ENCODE measurements around the gene RTBDN. TPM values are rescaled to one million over a fixed set of nuclear protein-coding genes. Genes with fewer than 3 reads are reported as not detected.

Gene RTBDN
- total and polyA plus RNA-seq, 8 donors = 0.19 to 4.6 (median 0.66) TPM; not detected in 2

DNA sequence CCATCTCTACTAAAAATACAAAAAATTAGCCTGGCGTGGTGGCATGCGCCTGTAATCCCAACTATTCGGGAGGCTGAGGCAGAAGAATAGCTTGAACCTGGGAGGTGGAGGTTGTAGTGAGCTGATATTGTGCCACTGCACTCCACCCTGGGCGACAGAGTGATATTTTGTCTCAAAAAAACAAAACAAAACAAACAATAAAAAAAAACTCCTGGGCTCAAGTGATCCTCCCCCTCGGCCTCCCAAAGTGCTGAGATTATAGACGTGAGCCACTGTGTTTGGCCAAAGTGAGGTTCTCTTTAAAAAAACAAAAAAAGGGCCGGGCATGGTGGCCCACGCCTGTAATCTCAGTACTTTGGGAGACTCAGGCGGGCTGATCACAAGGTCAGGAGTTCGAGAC lies 46.9 kb downstream of the RTBDN start:
- DNase-seq (no peak), ATAC-seq (no peak), FAIRE-seq (no peak)
- Histone ChIP-seq H3K36me3 (no peaks in the 10 kb centered on the region), H3K4me3 (no peak overlapping the region), H3K9me3 (no peaks in the 10 kb centered on the region), H3K4me1 (peaks cover 16 to 52% (median 31%) of the 10 kb centered on the region in 3 donors), H3K27me3 (no peaks in the 10 kb centered on the region), H3K27ac (peak overlapping the region in 2 of 4 donors; percentile 95 to 99)
- intact Hi-C loops (cut with DNase I) = no loop called here
- TF ChIP-seq, protein P1, sequence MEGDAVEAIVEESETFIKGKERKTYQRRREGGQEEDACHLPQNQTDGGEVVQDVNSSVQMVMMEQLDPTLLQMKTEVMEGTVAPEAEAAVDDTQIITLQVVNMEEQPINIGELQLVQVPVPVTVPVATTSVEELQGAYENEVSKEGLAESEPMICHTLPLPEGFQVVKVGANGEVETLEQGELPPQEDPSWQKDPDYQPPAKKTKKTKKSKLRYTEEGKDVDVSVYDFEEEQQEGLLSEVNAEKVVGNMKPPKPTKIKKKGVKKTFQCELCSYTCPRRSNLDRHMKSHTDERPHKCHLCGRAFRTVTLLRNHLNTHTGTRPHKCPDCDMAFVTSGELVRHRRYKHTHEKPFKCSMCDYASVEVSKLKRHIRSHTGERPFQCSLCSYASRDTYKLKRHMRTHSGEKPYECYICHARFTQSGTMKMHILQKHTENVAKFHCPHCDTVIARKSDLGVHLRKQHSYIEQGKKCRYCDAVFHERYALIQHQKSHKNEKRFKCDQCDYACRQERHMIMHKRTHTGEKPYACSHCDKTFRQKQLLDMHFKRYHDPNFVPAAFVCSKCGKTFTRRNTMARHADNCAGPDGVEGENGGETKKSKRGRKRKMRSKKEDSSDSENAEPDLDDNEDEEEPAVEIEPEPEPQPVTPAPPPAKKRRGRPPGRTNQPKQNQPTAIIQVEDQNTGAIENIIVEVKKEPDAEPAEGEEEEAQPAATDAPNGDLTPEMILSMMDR (IDR thresholded peaks at IDR 0.05) = no peak
- WGBS, 2 donors = 78% methylated on average over 10 of the region's 10 CpGs

DNA sequence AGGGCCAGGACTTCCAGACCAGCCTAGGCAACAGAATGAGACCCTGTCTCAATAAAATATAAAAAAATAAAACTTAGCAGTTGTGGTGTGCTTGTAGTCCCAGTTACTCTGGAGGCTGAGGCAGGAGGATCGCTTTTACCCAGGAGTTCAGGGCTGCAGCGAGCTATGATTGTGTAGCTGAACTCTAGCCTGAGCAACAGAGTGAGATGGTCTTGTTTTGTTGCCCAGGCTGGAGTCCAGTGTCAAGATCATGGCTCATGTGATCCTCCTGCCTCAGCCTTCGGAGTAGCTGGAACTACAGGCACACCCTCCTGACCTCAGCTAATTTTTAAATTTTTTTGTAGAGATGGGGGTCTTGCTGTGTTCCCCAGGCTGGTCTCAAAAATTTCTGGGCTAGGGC lies 47.4 kb downstream of the RTBDN start:
- TF ChIP-seq, protein P1 (IDR thresholded peaks at IDR 0.05) = no peak
- H3K27ac ChIP-seq = peak overlapping the region; percentile 74 to 99 (median 85)

DNA sequence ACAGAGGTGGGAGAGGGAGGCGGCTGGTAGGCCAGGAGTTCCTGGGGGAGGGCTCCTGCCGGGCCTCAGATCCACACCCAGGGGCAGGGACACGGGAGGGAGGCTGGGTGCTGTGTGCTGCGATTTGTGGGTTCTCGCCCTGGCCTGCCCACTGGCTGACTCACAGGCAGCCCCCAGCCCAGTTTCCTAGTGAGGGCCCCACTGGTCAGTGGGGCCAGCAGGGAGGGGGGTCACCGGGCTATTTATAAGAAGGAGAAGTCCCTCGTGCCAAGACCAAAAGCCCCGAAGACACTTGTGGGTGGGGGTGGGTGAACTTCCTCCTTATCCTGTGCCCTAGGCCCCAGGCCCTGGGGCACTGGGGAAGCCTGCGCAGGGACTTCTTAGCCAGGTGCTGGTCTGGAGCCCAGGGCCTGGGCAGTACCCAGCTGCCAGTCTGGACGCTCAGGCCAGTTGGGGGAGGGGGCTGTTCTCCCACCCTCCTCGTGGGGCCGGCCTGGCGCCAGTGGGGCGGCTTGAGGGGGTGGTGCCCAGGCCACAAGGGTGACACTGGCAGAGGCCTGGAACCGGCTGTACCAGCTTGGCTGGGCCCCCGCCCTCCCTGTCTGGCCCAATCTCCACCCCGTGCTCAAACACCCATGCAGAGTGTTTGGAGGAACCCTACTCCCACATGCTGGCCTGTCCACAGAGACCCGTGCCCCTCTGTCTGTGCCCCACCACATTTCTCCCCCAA lies 48.1 kb downstream of the RTBDN start:
- no peaks in the 10 kb centered on the region for H3K36me3 ChIP-seq
- WGBS, 2 donors = 22 to 36% methylated on average over 10 to 18 of the region's 18 CpGs
- no peaks in the 10 kb centered on the region for H3K27me3 ChIP-seq
- DNase-seq (peak in 5 of 6 donors; percentile 77 to 88 (median 87)), ATAC-seq (peak in 3 of 4 donors; percentile 1 to 28 (median 8)), FAIRE-seq (no peak)
- peak overlapping the region in 1 of 4 donors; percentile 14 for H3K4me3 ChIP-seq
- H3K27ac ChIP-seq = peak overlapping the region; percentile 74 to 99 (median 85)
- H3K4me1 ChIP-seq = peaks cover 16 to 52% (median 31%) of the 10 kb centered on the region in 3 donors
- intact Hi-C loops (cut with DNase I) = no loop called here
- TF ChIP-seq, protein P1 (IDR thresholded peaks at IDR 0.05) = no peak
- H3K9me3 ChIP-seq = no peaks in the 10 kb centered on the region

More for the DNA sequence above, 47.4 kb downstream of the RTBDN start:
- intact Hi-C loops (cut with DNase I) = no loop called here
- Histone ChIP-seq H3K36me3 (no peaks in the 10 kb centered on the region), H3K4me3 (no peak overlapping the region), H3K9me3 (no peaks in the 10 kb centered on the region), H3K27me3 (no peaks in the 10 kb centered on the region), H3K4me1 (peaks cover 16 to 52% (median 31%) of the 10 kb centered on the region in 3 donors)
- ATAC-seq = no peak
- 92 to 95% methylated on average over 3 of the region's 3 CpGs for WGBS, 2 donors
- DNase-seq = no peak
- FAIRE-seq = no peak

DNA sequence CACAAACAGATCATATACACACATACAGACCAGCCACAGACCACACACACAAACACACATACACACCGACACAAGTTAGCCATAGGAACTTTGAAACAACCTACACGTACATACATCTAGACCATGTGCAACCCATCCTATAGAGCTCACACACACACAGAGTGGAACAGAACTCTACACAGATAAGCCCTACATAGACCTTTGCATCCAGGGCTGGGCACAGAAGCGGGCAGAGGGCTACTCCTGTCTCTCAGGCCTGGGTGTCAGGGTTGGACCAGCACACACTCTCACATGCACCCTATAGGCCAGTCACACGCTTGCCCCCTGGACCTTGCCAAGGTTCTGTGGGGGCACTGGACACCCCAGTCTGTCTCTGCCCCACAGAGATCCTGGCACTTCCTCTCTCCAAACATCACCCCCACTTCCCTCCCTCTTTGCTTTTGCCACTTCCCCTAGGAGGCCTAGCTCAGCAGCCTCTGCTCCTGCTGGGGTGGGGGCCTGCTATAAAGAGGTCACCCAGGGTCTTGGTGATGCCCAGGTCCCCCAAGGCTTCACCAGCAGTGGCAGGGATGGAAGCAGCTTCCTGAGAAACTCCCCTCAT lies 48.8 kb downstream of the RTBDN start:
- Histone ChIP-seq H3K27ac (peak overlapping the region; percentile 74 to 99 (median 85)), H3K27me3 (no peaks in the 10 kb centered on the region), H3K9me3 (no peaks in the 10 kb centered on the region), H3K4me3 (no peak overlapping the region), H3K36me3 (no peaks in the 10 kb centered on the region), H3K4me1 (peaks cover 16 to 52% (median 26%) of the 10 kb centered on the region in 3 donors)
- 73% methylated on average over 4 of the region's 4 CpGs for WGBS, 2 donors
- TF ChIP-seq, protein P1 (IDR thresholded peaks at IDR 0.05) = no peak
- intact Hi-C loops (cut with DNase I) = no loop called here
- no peak for ATAC-seq
- no peak for DNase-seq
- no peak for FAIRE-seq

All from pancreas (tissue), 10 donors.